Retinal pigment epithelial cell (primary cell): ENCODE measurements around the gene SGCD.

ENCODE experiments used
- DNase-seq: peaks from one replicate; pipeline ENCODE4 v3.0.0-alpha.2; 2010; ENCODE audit warnings: low read depth
- H3K4me3 ChIP-seq: 2 replicates; pipeline ENCODE4 v1.5.1; 2011; ENCODE audit warnings: mild to moderate bottlenecking, low read length, control low read depth, moderate library complexity
- TF ChIP-seq, protein P1 (sequence below): conservative IDR thresholded peaks from 2 replicates; pipeline ENCODE4 v1.5.1; 2011; ENCODE audit warnings: low read depth, low read length, control low read depth, inconsistent platforms

Gene SGCD

DNA sequence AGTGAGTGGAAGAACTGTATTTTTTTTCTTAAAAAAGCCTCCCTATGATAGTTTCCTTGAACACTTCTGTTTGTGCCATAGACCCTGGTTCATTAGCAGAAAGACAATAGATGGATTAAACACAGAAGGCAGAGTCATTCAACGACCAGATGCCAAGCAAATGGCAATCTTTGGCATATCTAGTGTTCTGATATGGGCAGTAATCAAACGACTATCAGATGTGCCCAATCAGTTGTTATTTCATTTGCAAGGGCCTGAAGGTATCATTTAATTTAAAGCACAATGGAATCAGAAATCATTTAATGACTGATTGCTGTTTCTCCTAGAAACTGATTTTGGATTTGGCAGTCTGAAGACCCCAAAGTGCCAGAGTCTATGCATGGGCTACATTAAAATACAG is 61.3 kb downstream of the SGCD start:
- H3K4me3 ChIP-seq = no peak overlapping the region
- no peak for DNase-seq
- TF ChIP-seq, protein P1, sequence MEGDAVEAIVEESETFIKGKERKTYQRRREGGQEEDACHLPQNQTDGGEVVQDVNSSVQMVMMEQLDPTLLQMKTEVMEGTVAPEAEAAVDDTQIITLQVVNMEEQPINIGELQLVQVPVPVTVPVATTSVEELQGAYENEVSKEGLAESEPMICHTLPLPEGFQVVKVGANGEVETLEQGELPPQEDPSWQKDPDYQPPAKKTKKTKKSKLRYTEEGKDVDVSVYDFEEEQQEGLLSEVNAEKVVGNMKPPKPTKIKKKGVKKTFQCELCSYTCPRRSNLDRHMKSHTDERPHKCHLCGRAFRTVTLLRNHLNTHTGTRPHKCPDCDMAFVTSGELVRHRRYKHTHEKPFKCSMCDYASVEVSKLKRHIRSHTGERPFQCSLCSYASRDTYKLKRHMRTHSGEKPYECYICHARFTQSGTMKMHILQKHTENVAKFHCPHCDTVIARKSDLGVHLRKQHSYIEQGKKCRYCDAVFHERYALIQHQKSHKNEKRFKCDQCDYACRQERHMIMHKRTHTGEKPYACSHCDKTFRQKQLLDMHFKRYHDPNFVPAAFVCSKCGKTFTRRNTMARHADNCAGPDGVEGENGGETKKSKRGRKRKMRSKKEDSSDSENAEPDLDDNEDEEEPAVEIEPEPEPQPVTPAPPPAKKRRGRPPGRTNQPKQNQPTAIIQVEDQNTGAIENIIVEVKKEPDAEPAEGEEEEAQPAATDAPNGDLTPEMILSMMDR = no peak

GRCh38 chr5:156391139-156391538 is 64.2 kb downstream of the SGCD start:
- DNase-seq = no peak
- H3K4me3 ChIP-seq = no peak overlapping the region
- TF ChIP-seq, protein P1 = no peak

- TF ChIP-seq, protein P1 = no peak
- DNase-seq = no peak
- no peak overlapping the region for H3K4me3 ChIP-seq
Observed at GRCh38 chr5:156393980-156394379, 67.0 kb downstream of the SGCD start.

DNA sequence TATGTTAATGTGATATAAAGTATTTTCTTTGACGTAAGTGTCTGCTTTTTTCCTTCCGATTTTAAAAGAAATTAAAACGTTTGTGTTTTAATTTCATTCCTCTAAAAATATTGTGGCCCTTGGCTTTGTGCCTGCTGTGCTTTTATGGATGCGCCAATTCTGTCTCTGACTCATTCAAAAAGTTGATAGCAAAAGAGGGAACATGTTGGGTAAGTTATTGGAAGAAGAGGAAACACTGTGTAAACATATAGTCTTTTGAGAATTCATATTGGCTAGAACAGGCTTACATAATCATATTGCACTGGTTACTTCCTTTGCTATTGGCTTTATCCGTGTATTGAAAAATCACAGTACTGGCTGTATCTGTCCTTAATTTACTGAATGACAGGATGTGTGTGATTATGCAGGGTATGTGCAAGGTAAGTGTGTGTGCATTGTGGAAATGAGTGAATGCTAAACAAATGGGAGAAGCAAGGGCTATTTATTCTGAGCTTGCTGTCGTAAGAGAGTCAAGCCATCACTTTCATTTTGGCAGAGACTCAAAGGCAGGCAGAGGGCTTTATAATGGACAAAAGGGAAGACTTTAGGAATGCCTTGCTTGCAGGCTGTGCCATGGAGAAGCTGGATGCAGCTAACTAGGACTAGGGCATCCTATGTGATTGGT is 67.8 kb downstream of the SGCD start:
- TF ChIP-seq, protein P1 = no peak
- DNase-seq = no peak
- no peak overlapping the region for H3K4me3 ChIP-seq

DNA sequence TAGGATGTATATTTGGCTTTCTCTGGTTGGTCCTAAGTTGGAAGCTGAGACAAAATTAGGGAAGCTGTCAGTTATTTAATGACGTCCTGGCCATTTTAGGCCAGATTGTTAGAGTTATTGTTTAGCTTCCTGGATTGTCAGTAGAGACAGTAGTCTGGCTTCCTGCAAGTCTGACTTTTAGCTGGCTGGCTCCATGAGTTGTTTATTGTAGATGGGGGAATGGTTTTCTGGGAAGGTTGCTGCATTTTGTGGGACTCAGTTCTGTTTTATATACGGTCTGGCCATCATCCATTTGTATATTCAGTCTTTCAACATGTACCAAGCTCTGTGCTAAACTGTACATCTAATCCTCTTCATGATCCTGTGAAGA is 68.3 kb downstream of the SGCD start:
- H3K4me3 ChIP-seq = no peak overlapping the region
- TF ChIP-seq, protein P1 = no peak
- no peak for DNase-seq

DNA sequence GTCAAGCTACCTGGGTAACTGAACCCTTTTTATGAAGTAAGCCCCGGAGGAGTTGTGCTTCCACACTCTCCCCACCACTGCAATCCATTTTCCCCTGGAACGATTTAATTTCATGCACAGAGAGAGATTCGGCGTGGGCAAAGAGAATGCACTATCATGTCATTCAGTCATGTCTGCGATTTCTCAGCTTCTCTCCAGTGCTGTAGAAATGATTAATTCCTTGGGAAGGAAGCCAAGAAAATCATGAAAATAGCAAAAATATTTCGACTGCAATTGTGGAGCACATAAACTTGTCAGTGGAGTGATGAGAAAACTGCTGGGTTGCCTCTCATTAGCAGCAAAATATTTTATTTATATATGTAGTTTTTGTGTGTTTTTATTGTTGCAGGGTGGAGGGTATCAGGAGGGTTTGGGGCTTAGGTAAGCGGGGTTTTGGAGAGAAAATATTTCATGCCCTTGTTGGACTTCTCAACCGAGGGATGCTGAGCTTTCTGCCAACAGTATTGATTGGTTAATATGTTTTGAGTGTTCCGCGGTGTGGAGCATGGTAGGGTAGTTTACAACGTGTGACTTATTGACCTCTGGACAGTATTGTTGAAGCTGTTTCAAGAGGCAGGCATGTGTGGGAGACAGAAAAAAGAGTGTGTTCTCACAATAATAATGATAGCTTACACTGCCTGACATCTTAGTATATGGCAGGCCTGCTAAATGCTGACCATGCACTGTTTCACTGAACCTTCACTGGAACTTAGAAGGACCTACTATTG is 69.3 kb downstream of the SGCD start:
- no peak for DNase-seq
- TF ChIP-seq, protein P1 = no peak
- no peak overlapping the region for H3K4me3 ChIP-seq

GRCh38 chr5:156396830-156397081 is 69.8 kb downstream of the SGCD start:
- DNase-seq = no peak
- no peak overlapping the region for H3K4me3 ChIP-seq
- TF ChIP-seq, protein P1 = no peak
